Heart left ventricle (tissue), 13 donors: ENCODE data around the gene WIPF3.

Experiments
- CTCF ChIP-seq, 12 donors: fragments of 200-600 bp; sonication (generic) in 4 of 12; IDR thresholded peaks; one replicate each; pipeline versions ENCODE4 v1.5.0 to v1.8.0; 2018 to 2022; ENCODE audit warnings: antibody characterized with exemption in 12 of 12, mild to moderate bottlenecking in 5 of 12
- POLR2A ChIP-seq, 2 donors: fragments of 450-650 bp; IDR thresholded peaks; one replicate each; pipeline ENCODE4 v1.6.1; 2017; ENCODE audit warnings: antibody characterized with exemption in 2 of 2, mild to moderate bottlenecking in 2 of 2, moderate library complexity in 2 of 2
- donor health status: ischemic (EF 13 %, LVEDD 7.1; RV severe dilation, severe dysfunction).
- donor health status: DM: no; HTN: yes; CAD: no.
- donor health status: DM: no; HTN: no; CAD: no.
- donor health status: ischemic (EF 25% LVEDD 6.9; RV normal size, moderate dysfunction).
- donor health status: ischemic (EF 25% LVEDD 5.7; RV mildly dilated, moderate dysfunction).
- donor health status: ischemic (EF 35%, LVEDD 5.7; RV mildly dilated, moderate dysfunction).
- donor health status: nonischemic (EF 11% LVEDD 7.7; RV severe dilation, severe dysfunction).
- donor health status: DM: yes; HTN: yes; CAD: no.
- donor health status: PGD.
- donor health status: ischemic (EF 29% LVEDD 5.4; RV normal size, mild dysfunction).
- donor health status: nonischemic (EF 23%, LVEDD 6.1; RV moderate dilation, normal function).

GRCh38 chr7:29847496-29847895 is 41.2 kb downstream of the WIPF3 start:
- TF ChIP-seq CTCF (IDR thresholded peaks at IDR 0.05) = no peak
- no peak for TF ChIP-seq POLR2A (IDR thresholded peaks at IDR 0.05)
